NB4 (cell line): ENCODE results near the gene SPX.

Experiments
- DNase-seq: peaks from one replicate; pipeline ENCODE4 v3.0.0; 2010; ENCODE audit warnings: low read depth
- H3K4me3 ChIP-seq: one replicate; pipeline ENCODE4 v1.5.1; 2011; ENCODE audit warnings: mild to moderate bottlenecking, low read depth, low read length, moderate library complexity
- MYC ChIP-seq: IDR thresholded peaks from 2 replicates; pipeline ENCODE4 v1.6.1; 2011; ENCODE audit warnings: low read depth, low read length
- POLR2A ChIP-seq: IDR thresholded peaks from 2 replicates; pipeline ENCODE4 v1.6.1; 2011; ENCODE audit warnings: mild to moderate bottlenecking; ENCODE audit not compliant: insufficient read length; ENCODE audit errors: extremely low read depth
- TF ChIP-seq, protein P1 (sequence below): IDR thresholded peaks from one replicate; pipeline ENCODE4 v1.5.1; 2012; ENCODE audit warnings: low read depth, low read length
- TF ChIP-seq, protein P2 (sequence below): IDR thresholded peaks from 2 replicates; pipeline ENCODE4 v1.6.1; 2011; ENCODE audit warnings: low read depth, low read length

The SPX gene

DNA sequence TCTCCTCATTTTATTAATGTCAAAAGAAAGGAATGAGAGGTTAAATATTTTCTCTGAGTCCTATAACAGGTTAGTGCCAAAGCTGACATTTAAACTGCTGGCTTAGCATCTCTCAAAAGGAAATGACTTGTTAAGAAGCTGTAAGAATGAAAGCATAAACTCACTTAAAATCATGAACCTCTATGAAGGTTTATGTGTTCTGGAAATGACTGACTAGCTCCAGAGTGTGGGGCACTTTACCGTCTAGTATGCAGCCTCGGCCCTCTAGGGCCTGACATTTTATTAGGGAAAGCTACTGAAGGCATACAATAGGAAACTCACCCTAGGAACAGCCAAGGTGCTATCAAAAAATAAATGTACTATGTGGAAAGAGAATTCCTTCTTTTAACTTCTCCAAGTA, 35.1 kb downstream of the SPX start:
- H3K4me3 ChIP-seq, result no peak overlapping the region
- DNase-seq, result no peak
- no peak for TF ChIP-seq POLR2A
- TF ChIP-seq, protein P1, sequence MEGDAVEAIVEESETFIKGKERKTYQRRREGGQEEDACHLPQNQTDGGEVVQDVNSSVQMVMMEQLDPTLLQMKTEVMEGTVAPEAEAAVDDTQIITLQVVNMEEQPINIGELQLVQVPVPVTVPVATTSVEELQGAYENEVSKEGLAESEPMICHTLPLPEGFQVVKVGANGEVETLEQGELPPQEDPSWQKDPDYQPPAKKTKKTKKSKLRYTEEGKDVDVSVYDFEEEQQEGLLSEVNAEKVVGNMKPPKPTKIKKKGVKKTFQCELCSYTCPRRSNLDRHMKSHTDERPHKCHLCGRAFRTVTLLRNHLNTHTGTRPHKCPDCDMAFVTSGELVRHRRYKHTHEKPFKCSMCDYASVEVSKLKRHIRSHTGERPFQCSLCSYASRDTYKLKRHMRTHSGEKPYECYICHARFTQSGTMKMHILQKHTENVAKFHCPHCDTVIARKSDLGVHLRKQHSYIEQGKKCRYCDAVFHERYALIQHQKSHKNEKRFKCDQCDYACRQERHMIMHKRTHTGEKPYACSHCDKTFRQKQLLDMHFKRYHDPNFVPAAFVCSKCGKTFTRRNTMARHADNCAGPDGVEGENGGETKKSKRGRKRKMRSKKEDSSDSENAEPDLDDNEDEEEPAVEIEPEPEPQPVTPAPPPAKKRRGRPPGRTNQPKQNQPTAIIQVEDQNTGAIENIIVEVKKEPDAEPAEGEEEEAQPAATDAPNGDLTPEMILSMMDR, result no peak
- TF ChIP-seq, protein P2, sequence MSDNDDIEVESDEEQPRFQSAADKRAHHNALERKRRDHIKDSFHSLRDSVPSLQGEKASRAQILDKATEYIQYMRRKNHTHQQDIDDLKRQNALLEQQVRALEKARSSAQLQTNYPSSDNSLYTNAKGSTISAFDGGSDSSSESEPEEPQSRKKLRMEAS, result no peak
- TF ChIP-seq MYC, result no peak

DNA sequence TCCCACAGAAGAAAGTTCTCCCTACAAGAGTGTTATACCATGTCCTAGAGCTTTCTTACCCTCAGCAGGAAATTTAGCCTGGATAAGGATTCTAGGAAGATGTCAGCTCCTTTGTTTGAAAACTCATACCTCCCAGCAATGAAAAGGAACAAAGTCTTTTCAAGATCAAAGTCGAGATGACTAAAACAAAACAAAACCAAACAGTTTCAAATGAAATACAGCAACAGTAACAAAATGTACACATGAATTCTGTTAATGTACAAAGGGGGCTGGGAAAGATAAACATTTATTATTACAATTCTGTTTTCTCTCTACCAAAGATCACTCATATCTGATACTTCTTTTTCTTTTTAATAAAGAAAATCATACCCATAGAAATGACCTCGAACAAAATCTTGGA, 36.8 kb downstream of the SPX start:
- DNase-seq, result no peak
- no peak overlapping the region for H3K4me3 ChIP-seq
- TF ChIP-seq, protein P1, result no peak
- TF ChIP-seq POLR2A (no peak), MYC (no peak)
- TF ChIP-seq, protein P2, result no peak

DNA sequence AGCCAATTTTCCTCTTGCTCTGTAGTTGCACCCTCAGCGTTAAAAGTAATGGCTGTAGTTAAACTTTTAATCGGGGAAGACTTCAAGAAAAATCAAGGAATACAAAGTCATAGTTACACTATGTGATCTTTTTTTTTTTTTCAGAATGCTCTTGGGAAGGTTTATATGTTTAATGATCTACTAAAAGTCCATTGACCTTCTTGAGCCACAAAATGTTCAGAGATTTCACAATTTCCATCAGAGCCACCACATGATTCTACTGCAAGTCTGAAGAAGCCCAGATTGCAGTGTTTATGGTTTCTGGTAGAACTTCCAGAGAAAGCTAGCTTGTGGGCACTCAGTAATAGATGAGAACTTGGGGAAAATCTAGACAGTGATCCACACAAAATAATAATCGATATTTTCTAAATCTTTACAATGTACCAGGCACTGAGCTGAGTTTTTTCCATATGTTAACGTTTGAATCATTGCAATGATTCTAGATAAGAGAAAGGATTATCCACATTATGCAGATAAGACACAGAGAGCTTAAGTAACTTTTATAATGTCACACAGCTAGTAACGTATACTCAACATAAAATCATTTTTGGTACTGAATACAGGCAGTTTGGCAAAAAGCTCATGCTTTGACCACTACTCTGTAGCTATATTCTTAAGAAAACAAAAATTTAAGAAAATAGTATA, 40.3 kb downstream of the SPX start:
- no peak for TF ChIP-seq POLR2A
- TF ChIP-seq, protein P2, result no peak
- TF ChIP-seq MYC, result no peak
- TF ChIP-seq, protein P1, result no peak
- no peak overlapping the region for H3K4me3 ChIP-seq
- DNase-seq, result no peak

DNA sequence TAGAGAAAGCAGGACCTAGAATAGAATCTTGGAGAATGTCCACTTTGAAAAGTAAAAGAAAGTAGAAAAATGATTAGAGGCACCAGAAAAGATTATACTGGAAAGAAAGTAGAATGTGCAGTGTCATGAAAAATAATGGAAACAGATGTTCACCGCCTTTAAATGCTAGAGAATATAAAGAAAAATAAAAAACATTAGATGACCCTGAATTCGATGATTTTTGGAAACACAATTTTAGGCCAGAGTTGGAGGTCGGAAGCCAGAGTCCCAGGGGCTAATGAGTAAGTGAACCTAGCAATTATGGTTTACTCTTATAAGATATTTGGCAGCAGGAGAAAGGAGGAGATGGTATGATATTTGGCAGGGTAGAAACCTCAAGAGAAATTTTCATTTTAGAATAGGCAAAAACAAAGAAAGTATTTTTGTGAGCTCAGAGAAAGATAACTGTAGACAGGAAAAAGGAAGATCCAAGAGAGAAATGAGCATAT, 40.9 kb downstream of the SPX start:
- H3K4me3 ChIP-seq, result no peak overlapping the region
- TF ChIP-seq, protein P1, result no peak
- no peak for TF ChIP-seq POLR2A
- TF ChIP-seq, protein P2, result no peak
- TF ChIP-seq MYC, result no peak
- no peak for DNase-seq

DNA sequence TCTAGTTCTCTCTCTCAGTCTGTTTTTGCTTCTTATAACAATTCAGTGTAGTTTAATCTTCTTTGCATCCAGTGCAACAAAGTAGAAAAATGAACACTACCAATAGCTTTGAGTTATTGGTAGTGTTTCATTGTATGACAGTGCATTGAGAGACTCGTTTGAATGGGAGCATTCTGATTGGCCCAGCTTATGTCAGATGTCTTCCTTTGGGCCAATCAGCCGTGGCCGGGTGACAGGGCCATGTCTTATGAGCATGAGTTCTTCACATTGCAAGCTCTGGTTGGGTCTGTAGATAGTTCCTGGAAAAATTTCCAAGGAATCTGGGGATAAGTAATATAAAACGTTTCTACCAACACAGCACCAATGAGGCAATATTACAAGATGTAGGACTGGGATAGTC, 42.0 kb downstream of the SPX start:
- DNase-seq, result no peak
- TF ChIP-seq MYC (no peak), POLR2A (no peak)
- TF ChIP-seq, protein P2, result no peak
- TF ChIP-seq, protein P1, result no peak
- H3K4me3 ChIP-seq, result no peak overlapping the region

DNA sequence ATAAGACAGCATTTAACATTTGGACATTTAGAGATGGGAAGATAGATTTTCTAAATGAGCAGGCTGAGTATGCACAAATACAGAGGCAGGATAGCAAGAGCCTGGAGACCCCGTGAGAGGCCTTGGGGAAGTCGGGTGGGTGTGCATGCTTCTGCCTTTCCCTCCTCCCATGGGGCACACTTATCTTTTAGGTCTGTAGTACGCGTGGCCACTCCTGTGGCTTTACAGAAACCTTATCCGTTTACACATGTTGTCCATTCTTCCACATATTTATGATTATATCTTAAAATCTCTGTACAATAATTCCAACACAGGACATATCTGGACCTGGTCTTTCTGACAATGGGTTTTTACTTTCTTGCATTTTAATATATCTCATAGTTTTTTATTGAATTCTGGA, 45.0 kb downstream of the SPX start:
- no peak overlapping the region for H3K4me3 ChIP-seq
- no peak for TF ChIP-seq MYC
- TF ChIP-seq, protein P2, result no peak
- TF ChIP-seq POLR2A, result no peak
- TF ChIP-seq, protein P1, result no peak
- no peak for DNase-seq
